HG03064 (cell line): ENCODE data around the gene TRABD2A.
A peak's percentile ranks its signal among the peaks of the same experiment; 100 is the strongest.

Source experiments
- ATAC-seq: cut with Tn5 transposase; IDR thresholded peaks from one replicate; pipeline ENCODE4 v1.9.1; 2021; ENCODE audit warnings: low read depth; ENCODE audit not compliant: unreplicated experiment

Gene TRABD2A

GRCh38 chr2:84905181-84906107 lies 24.6 kb upstream of the TRABD2A start, which contains the start of gene TMSB10:
Gene TMSB10, plus strand, starts transcription at chr2:84905656.
- peak; percentile 53 for ATAC-seq

DNA sequence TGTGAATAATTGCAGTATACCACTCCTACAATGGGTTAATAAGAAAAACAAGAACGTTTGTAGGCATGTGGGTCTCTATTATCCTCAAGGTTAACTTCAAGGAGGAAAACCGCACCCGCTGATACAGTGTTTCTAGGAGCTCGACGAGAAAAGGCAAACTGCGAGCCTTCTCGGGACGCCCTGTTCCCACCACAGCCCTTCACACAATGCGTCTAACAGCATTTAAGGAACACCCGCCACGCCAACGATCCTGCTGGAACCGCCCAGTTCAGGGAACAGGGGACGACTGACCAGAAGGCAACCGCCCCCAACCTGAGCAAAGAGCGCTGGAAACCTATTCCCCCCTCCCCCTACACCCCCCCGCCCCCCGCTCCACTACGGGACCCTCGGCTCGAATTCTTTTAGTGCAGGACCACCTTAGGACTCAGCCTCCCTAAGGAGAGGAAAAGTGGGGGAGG lies 23.9 kb upstream of the TRABD2A start:
- no peak for ATAC-seq

DNA sequence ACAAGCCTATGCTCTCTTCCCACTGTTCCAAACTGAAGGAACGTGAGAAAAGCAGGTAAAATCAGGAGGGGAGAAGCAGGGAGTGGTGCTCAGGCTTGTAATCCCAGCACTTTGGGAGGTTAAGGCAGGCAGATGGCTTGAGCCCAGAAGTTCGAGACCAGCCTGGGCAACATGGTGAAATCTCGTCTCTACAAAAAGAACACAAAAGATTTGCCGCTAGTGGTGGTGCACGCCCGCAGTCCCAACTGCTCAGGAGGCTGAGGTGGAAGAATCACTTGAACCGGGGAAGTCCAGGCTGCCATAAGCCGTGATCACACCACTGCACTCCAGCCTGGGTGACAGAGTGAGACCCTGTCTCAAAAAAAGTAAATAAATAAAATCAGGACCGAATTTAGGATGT lies 23.3 kb upstream of the TRABD2A start:
- no peak for ATAC-seq

DNA sequence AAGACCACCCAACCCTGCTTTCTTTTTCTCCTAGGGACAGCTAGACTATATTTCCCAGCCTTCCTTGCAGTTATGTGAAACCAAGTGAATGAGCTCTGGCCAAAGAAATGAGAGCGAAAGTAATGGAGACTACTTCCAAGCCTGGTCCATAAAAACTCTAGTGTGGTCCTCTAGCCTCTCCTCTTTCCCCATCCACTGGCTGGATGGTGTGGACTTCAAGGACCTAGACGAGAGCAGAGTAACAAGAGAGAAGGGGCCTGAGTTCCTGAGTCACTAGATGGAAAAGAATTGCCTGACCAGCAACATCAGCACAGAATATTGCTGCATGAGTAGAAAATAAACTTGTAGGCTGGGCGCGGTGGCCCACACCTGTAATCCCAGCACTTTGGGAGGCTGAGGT lies 21.6 kb upstream of the TRABD2A start:
- no peak for ATAC-seq

- ATAC-seq = no peak
These were observed 20.8 kb upstream of the TRABD2A start for GRCh38 chr2:84901593-84902120.

DNA sequence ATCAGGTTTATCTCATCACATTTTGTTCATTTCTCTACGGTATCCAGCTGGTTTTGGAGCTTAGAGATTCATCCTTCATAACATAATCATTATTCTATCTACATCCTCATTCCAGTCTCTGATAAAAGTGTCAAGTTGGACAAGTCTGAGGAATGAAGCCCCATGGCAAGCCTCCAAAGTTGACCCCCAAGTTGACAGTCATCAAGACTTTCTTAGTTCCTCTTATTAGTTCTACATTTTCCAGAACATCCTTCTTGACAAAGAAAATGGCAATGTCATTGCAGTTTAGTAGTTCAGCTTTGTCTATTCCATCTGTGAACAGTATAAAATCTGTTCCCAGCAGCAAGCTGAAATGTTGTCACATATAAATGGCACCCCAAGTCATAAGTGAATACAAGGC lies 20.1 kb upstream of the TRABD2A start:
- no peak for ATAC-seq

DNA sequence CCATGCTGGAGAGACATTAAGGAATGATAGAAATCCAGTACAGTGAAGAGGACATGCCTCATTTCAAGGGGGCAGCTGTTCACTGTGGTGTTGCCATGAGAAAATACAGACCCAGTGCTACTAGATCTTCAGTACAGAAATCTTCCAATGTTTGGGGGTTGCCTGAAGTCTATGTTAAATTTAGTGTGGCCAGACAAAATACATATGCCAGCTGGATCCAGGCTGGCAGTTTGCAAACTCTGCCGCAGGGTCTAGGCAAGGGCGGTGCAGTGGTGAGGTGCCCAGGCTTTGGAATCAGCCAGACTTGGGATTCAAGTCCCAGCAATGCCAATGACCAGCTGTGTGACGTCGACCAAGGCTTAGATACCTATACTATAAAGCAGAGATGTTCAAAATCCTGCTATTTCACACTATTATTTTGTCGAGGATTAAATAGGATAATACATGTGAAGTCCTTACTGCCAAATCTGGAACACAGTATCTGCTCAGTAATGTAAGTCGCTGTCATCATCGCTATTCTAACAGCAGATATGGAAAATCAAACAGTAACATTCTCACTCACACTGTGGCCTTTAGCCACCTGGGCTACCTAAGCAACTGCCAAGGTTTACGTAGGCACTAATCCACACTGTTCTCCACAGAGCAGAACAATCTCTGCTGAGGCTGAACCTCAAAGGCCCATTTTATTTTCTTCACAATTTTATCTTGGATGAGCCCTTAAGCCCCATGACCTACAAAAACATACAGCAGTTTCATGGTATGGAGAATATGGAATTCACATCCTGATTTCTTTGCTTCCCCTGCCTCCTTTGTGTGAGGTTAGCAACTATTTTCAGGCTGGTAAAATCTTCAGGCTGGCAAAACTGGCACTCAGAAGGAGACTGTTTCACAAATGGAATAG lies 18.7 kb upstream of the TRABD2A start:
- ATAC-seq = no peak

- no peak for ATAC-seq
These were observed 16.9 kb upstream of the TRABD2A start for GRCh38 chr2:84897773-84898172.

- no peak for ATAC-seq
These were observed 15.7 kb upstream of the TRABD2A start for GRCh38 chr2:84896567-84896966.

- no peak for ATAC-seq
These were observed 14.1 kb upstream of the TRABD2A start for GRCh38 chr2:84894758-84895520.

GRCh38 chr2:84894131-84894586 lies 13.3 kb upstream of the TRABD2A start:
- no peak for ATAC-seq

DNA sequence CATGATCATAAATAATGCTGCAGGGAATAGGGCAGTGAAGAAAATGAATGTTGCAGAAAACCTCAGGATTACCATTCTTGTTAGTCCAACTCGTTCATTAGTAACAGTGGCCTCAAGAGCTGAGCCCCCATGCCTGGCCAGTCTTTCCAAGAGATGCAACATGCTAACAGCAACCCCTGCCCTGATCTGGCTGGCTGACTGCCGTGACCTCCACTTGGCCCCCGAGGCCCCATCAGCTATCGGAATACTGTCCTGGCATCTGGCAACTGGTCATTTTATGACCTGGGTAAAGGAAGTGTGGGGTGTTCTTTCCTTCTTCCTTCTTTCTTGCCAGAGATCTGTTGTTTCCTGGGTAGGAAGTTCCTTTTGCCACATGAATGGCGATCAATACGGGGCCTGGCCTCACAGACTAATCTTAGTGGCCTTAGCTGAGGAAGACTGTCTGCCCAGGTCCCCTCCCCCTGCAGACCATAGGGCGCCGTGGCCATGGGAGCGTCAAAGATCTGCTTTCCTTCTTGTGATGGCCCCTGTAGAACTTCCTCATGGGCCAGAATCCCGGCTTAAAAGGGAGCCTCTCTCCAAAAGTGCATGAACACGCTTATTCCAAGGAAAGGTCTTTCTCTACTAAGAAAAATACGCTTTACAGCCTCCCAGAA lies 10.6 kb upstream of the TRABD2A start:
- ATAC-seq = no peak

GRCh38 chr2:84889332-84889731 lies 8.4 kb upstream of the TRABD2A start:
- peak; percentile 4 for ATAC-seq

GRCh38 chr2:84888401-84889276 lies 7.8 kb upstream of the TRABD2A start:
- peak; percentile 79 for ATAC-seq

- ATAC-seq = no peak
These were observed 5.9 kb upstream of the TRABD2A start for GRCh38 chr2:84886791-84887190.

GRCh38 chr2:84885111-84885510 lies 4.2 kb upstream of the TRABD2A start:
- ATAC-seq = no peak

- no peak for ATAC-seq
These were observed 3.6 kb upstream of the TRABD2A start for GRCh38 chr2:84884449-84884848.

- no peak for ATAC-seq
These were observed 2.1 kb upstream of the TRABD2A start for GRCh38 chr2:84882775-84883550.
